Astrocyte of the spinal cord (primary cell): Measurements from ENCODE around the gene AKAP12.

Experiments used
- DNase-seq: peaks from one replicate; pipeline ENCODE4 v3.0.0; 2011; ENCODE audit warnings: low read depth, low spot score
- H3K4me3 ChIP-seq: 2 replicates; pipeline ENCODE4 v1.5.1; 2011; ENCODE audit warnings: low read depth, mild to moderate bottlenecking, low read length, moderate library complexity
- in situ Hi-C: cut with HindIII; loops from 2 replicates; pipeline ENCODE4 v1.10.0; 2017; ENCODE audit warnings: low sequenced_read_pairs
- TF ChIP-seq, protein P1 (sequence below): IDR thresholded peaks from 2 replicates; pipeline ENCODE4 v1.5.1; 2012; ENCODE audit warnings: low read depth, mild to moderate bottlenecking, low read length, inconsistent platforms

AKAP12 gene

DNA sequence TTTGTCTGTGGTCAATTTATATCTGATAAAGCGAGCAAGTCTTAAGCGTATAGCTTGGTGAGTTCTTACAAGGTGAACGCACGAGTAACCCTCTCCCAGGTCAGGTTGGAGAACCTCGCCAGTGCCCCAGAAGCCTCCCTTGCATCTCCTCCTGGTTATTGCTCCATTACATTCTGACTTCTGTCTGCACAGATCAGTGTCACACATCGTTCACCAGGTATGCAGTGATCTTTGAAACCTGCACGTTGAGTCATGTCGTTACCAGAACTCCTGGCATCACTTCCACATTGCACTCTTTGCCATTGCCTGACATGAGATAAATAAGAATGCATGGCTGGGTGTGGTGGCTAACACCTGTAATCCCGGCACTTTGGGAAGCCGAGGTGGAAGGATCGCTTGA, 44.2 kb downstream of the AKAP12 start:
- in situ Hi-C loops, result no loop called here
- H3K4me3 ChIP-seq, result no peak overlapping the region
- TF ChIP-seq, protein P1, sequence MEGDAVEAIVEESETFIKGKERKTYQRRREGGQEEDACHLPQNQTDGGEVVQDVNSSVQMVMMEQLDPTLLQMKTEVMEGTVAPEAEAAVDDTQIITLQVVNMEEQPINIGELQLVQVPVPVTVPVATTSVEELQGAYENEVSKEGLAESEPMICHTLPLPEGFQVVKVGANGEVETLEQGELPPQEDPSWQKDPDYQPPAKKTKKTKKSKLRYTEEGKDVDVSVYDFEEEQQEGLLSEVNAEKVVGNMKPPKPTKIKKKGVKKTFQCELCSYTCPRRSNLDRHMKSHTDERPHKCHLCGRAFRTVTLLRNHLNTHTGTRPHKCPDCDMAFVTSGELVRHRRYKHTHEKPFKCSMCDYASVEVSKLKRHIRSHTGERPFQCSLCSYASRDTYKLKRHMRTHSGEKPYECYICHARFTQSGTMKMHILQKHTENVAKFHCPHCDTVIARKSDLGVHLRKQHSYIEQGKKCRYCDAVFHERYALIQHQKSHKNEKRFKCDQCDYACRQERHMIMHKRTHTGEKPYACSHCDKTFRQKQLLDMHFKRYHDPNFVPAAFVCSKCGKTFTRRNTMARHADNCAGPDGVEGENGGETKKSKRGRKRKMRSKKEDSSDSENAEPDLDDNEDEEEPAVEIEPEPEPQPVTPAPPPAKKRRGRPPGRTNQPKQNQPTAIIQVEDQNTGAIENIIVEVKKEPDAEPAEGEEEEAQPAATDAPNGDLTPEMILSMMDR, result no peak
- DNase-seq, result no peak

DNA sequence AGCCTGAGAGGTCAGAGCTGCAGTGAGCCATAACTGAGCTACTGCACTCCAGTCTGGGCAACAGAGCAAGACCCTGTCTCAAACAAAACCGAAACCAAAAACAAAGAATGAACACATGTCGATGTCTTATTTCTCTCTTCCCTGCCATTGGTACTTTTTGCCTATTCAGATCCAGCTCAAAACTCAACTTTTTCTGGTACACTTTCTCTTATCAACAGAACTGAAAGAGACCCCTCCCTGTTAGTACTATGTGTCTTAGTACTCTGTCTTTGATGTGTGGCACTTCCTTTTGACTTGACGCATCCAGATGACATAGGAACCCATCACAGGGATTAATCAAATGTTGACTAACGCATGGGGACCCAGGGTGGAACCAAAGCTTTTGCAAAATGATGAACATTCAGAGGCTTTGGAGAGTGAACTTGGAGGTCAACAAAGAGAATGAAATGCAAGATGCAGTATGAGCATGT, 44.8 kb downstream of the AKAP12 start:
- H3K4me3 ChIP-seq, result no peak overlapping the region
- in situ Hi-C loops, result no loop called here
- TF ChIP-seq, protein P1, result no peak
- DNase-seq, result no peak

DNA sequence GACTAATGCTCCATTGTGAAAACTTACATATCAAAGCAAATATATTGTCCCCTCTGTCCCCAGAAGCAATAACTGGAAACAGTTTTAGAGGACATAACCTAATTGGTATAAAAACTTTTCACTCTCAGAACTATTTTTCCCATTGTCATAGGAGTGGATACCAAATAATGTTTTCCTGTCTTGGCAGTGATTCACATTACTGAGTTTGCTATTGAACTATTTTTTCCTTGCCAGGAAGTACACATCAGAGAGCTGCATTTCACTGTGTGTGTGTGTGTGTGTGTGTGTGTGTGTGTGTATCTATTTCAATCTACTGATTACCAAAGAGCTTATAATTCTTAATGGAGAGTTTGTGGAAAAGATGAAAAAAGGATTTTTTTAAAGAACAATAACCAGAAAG, 45.4 kb downstream of the AKAP12 start:
- H3K4me3 ChIP-seq, result no peak overlapping the region
- in situ Hi-C loops, result no loop called here
- TF ChIP-seq, protein P1, result no peak
- DNase-seq, result peak; percentile 74

DNA sequence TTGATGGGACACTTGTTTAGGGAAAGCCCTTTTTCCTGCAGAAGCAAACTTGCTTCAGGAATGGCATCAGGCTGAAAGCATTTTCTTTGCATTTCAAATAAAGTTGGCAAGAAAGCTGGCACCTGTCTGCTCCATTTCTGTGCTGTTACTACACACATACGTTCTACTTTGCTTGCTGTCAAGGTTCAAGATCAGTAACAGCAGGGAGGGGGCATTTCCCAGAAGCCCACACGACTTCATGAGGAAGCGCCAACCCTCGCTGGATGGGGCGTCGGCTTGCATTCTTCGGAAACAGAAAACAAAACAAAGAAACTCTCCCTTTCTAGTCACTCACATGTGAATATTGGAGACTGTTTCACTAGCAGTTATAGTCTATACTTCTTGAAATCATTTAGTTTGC, 46.4 kb downstream of the AKAP12 start:
- DNase-seq, result no peak
- no peak overlapping the region for H3K4me3 ChIP-seq
- TF ChIP-seq, protein P1, result no peak
- in situ Hi-C loops, result no loop called here

DNA sequence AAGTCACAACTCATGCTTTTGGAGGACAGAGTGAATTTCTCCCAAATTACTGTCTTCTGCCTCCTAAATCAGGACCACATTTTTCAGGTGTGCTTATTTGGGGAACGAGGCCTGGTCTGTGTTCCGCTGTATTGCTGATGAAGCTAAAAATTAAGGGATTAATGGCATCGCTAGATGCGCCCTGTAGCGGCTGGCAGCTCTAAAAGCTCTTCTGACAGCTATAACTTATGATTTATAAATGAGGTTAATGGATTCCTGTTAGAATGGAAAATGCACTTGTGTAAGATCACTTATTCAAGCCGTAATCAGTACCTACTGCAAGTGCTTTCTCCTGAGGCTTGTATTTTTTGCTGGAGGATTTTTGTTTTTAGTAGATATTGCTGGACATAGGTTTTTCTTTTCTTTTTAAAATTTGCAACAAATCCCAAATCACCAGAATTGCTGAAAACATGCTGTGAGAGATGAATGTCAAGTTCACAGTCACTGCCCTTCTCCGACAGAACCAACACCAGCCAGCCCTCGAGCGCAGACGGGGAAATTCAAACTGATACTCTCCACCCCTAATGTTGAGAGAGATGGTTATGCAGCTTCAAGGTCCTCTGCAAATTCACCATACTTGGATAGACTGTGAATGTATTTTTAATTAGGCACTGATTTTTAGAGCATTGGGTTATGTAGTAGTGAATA, 49.1 kb downstream of the AKAP12 start:
- in situ Hi-C loops, result no loop called here
- no peak for DNase-seq

DNA sequence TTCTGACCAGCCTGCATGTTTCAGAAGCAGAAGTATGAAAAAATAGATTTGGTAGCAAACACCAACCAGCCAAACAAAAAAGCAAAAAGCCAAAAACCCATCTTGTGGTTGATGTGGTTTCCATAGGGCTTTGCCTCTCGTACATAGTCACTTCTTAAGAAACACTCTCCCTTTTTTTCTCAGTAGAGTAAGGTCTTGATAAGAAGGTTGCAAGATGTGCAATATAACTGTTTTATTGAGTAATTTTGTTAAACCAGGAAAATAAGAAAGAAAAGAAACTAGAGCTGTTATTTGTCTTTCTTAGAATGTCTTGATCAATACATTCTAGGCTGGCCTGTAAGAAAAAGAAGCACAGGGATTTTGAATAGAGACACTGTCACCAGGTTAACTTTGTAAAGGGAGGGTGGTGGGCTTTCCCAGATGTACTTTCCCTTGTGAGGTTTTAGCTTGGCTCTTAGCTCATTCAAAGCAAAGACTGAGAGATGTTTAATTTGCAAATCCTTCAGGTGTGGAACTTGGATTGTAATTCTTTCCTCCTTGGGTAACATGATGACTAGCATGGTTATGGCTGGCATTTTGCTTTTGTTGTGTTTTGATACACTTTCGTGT, 49.7 kb downstream of the AKAP12 start:
- H3K4me3 ChIP-seq, result no peak overlapping the region
- DNase-seq, result no peak
- TF ChIP-seq, protein P1, result no peak
- in situ Hi-C loops, result no loop called here

More for the DNA sequence above, 49.1 kb downstream of the AKAP12 start:
- TF ChIP-seq, protein P1, result no peak
- no peak overlapping the region for H3K4me3 ChIP-seq
